HG02973 (cell line): ENCODE results near the gene MMP24OS.

Experiments used
- ATAC-seq: cut with Tn5 transposase; IDR thresholded peaks from one replicate; pipeline ENCODE4 v1.9.1; 2021; ENCODE audit warnings: moderate library complexity; ENCODE audit not compliant: unreplicated experiment

The MMP24OS gene

GRCh38 chr20:35306931-35307517 lies 29.1 kb upstream of the MMP24OS start:
- no peak for ATAC-seq

GRCh38 chr20:35305682-35306556 lies 28.0 kb upstream of the MMP24OS start:
- no peak for ATAC-seq

GRCh38 chr20:35304956-35305355 lies 27.0 kb upstream of the MMP24OS start:
- ATAC-seq: no peak

GRCh38 chr20:35303735-35304491 lies 26.0 kb upstream of the MMP24OS start:
- no peak for ATAC-seq

- ATAC-seq: no peak
These were observed 25.4 kb upstream of the MMP24OS start for GRCh38 chr20:35303382-35303734.

GRCh38 chr20:35302421-35303335 lies 24.8 kb upstream of the MMP24OS start:
- no peak for ATAC-seq

GRCh38 chr20:35301426-35301825 lies 23.5 kb upstream of the MMP24OS start:
- no peak for ATAC-seq

- ATAC-seq: no peak
These were observed 22.7 kb upstream of the MMP24OS start for GRCh38 chr20:35300469-35301262.

- ATAC-seq: no peak
These were observed 21.9 kb upstream of the MMP24OS start for GRCh38 chr20:35299780-35300179.

GRCh38 chr20:35298264-35298663 lies 20.3 kb upstream of the MMP24OS start:
- no peak for ATAC-seq

- ATAC-seq: no peak
These were observed 19.8 kb upstream of the MMP24OS start for GRCh38 chr20:35297740-35298139.

GRCh38 chr20:35297155-35297554 lies 19.2 kb upstream of the MMP24OS start:
- ATAC-seq: no peak

- no peak for ATAC-seq
These were observed 18.2 kb upstream of the MMP24OS start for GRCh38 chr20:35296101-35296554.

- no peak for ATAC-seq
These were observed 17.8 kb upstream of the MMP24OS start for GRCh38 chr20:35295674-35296073.

- ATAC-seq: no peak
These were observed 17.1 kb upstream of the MMP24OS start for GRCh38 chr20:35295058-35295457.

- no peak for ATAC-seq
These were observed 16.4 kb upstream of the MMP24OS start for GRCh38 chr20:35294293-35294685.

- ATAC-seq: no peak
These were observed 15.7 kb upstream of the MMP24OS start for GRCh38 chr20:35293303-35294292.

GRCh38 chr20:35292504-35293285 lies 14.8 kb upstream of the MMP24OS start:
- no peak for ATAC-seq
